GM23338 (cell line): ENCODE measurements around the gene HS6ST2. TPM values are rescaled to one million over a fixed set of nuclear protein-coding genes. Genes with fewer than 3 reads are reported as not detected.

Experiments used
- ATAC-seq: fragments of 200-7000 bp; cut with Tn5 transposase; 3 replicates; pipeline ENCODE4 v1.9.1; 2020
- DNase-seq: peaks from one replicate; pipeline ENCODE4 v3.0.0-alpha.2; 2015; ENCODE audit warnings: low spot score
- H2AFZ ChIP-seq: fragments of 200-600 bp; sonication (generic); 2 replicates; pipeline ENCODE4 v1.8.0; 2016; ENCODE audit warnings: antibody characterized with exemption, mild to moderate bottlenecking, moderate library complexity
- H3F3A ChIP-seq: fragments of 200-600 bp; sonication (generic); replicated peaks from 2 replicates; pipeline ENCODE4 v1.8.0; 2017; ENCODE audit warnings: antibody characterized with exemption, mixed run types, low read depth
- H3K27ac ChIP-seq: fragments of 200-600 bp; sonication (generic); 2 replicates; pipeline ENCODE4 v1.6.1; 2016; ENCODE audit warnings: low read depth
- H3K27me3 ChIP-seq: fragments of 200-600 bp; sonication (generic); 2 replicates; pipeline ENCODE4 v1.8.0; 2016; ENCODE audit warnings: mild to moderate bottlenecking, mixed run types, moderate library complexity; ENCODE audit not compliant: insufficient read depth
- H3K36me3 ChIP-seq: fragments of 200-600 bp; sonication (generic); 2 replicates; pipeline ENCODE4 v1.8.0; 2016; ENCODE audit warnings: mild to moderate bottlenecking; ENCODE audit not compliant: insufficient read depth
- H3K4me1 ChIP-seq: fragments of 200-600 bp; sonication (generic); 2 replicates; pipeline ENCODE4 v1.8.0; 2016; ENCODE audit warnings: mild to moderate bottlenecking, moderate library complexity; ENCODE audit not compliant: insufficient read depth
- H3K4me2 ChIP-seq: fragments of 200-600 bp; sonication (generic); 2 replicates; pipeline ENCODE4 v1.7.1; 2017; ENCODE audit warnings: mixed run types
- H3K4me3 ChIP-seq: fragments of 200-600 bp; sonication (generic); 2 replicates; pipeline ENCODE4 v1.6.1; 2016; ENCODE audit warnings: mixed run types
- H3K79me2 ChIP-seq: fragments of 200-600 bp; sonication (generic); replicated peaks from 2 replicates; pipeline ENCODE4 v1.8.0; 2017; ENCODE audit warnings: mild to moderate bottlenecking; ENCODE audit not compliant: insufficient read depth
- H3K9me2 ChIP-seq: fragments of 200-600 bp; sonication (generic); 2 replicates; pipeline ENCODE4 v1.8.0; 2017; ENCODE audit not compliant: insufficient read depth
- H4K20me1 ChIP-seq: fragments of 200-600 bp; sonication (generic); replicated peaks from 2 replicates; pipeline ENCODE4 v1.8.0; 2017; ENCODE audit warnings: mild to moderate bottlenecking; ENCODE audit not compliant: insufficient read depth
- H3K27ac Mint-ChIP-seq: 2 replicates; pipeline ENCODE4 v1.8.0; 2020; ENCODE audit warnings: inconsistent platforms, mild to moderate bottlenecking, moderate library complexity, mixed read lengths
- H3K27me3 Mint-ChIP-seq: 3 replicates; pipeline ENCODE4 v1.8.0; 2022; ENCODE audit warnings: low read depth, mild to moderate bottlenecking, moderate library complexity, mixed read lengths, inconsistent platforms; ENCODE audit not compliant: insufficient read depth, poor library complexity
- H3K36me3 Mint-ChIP-seq: 3 replicates; pipeline ENCODE4 v1.8.0; 2021; ENCODE audit warnings: low read depth, mild to moderate bottlenecking, inconsistent platforms, moderate library complexity, mixed read lengths
- H3K4me1 Mint-ChIP-seq: 3 replicates; pipeline ENCODE4 v1.8.0; 2020; ENCODE audit warnings: mild to moderate bottlenecking, inconsistent platforms, mixed read lengths
- H3K4me3 Mint-ChIP-seq: 3 replicates; pipeline ENCODE4 v1.8.0; 2021; ENCODE audit warnings: moderate library complexity, mild to moderate bottlenecking, inconsistent platforms, mixed read lengths
- H3K9me3 Mint-ChIP-seq: 3 replicates; pipeline ENCODE4 v1.8.0; 2020; ENCODE audit warnings: moderate library complexity, mild to moderate bottlenecking, inconsistent platforms, mixed read lengths
- CREB1 ChIP-seq: fragments of 250-450 bp; sonication (Bioruptor Pico); IDR thresholded peaks from 2 replicates; pipeline ENCODE4 v1.5.0; 2020; ENCODE audit warnings: low read depth, mild to moderate bottlenecking, moderate library complexity
- ETS1 ChIP-seq: IDR thresholded peaks from 2 replicates; pipeline ENCODE4 v1.6.1; 2016; ENCODE audit warnings: antibody characterized with exemption
- EZH2 ChIP-seq: fragments of 200-600 bp; sonication (generic); IDR thresholded peaks from one replicate; pipeline ENCODE4 v1.8.0; 2017; ENCODE audit warnings: antibody characterized with exemption, mild to moderate bottlenecking, low read depth; ENCODE audit not compliant: unreplicated experiment
- EZH2phosphoT487 ChIP-seq: fragments of 200-600 bp; sonication (generic); IDR thresholded peaks from one replicate; pipeline ENCODE4 v1.8.1; 2018; ENCODE audit warnings: antibody characterized with exemption; ENCODE audit not compliant: unreplicated experiment
- NANOG ChIP-seq: IDR thresholded peaks from 2 replicates; pipeline ENCODE4 v1.6.1; 2016; ENCODE audit warnings: antibody characterized with exemption, borderline replicate concordance
- POLR2AphosphoS5 ChIP-seq: IDR thresholded peaks from 2 replicates; pipeline ENCODE4 v1.6.1; 2016; ENCODE audit warnings: antibody characterized with exemption, low read depth
- REST ChIP-seq: IDR thresholded peaks from one replicate; pipeline ENCODE4 v1.6.1; 2018; ENCODE audit warnings: antibody characterized with exemption; ENCODE audit not compliant: unreplicated experiment
- polyA plus RNA-seq: library from polyadenylated mRNA; unstranded; fragments of >200 nt; fragmentation: Nextera tagmentation; extraction: Ambion mirVana; gene quantifications from 2 replicates; pipeline ENCODE4 v1.2.1, GENCODE V29; 2016
- total RNA-seq: library from RNA; depleted of rRNA; stranded (reverse); fragments of >200 nt; shearing (Covaris generic); gene quantifications from 2 replicates; pipeline ENCODE4 v1.2.3, GENCODE V29; 2014

The HS6ST2 gene
- total and polyA plus RNA-seq, 2 experiments from 2014 or later: 0.82 to 4.8 TPM

- TF ChIP-seq EZH2phosphoT487 (no peak), ETS1 (no peak), REST (no peak)
- H3K4me1 Mint-ChIP-seq: peaks cover 11% of the 10 kb centered on the region
- no peak for ATAC-seq
- Histone ChIP-seq H3K36me3 (no peaks in the 10 kb centered on the region), H3K4me2 (no peak overlapping the region), H3K4me3 (no peak overlapping the region), H4K20me1 (no peaks in the 10 kb centered on the region), H3F3A (no peaks in the 10 kb centered on the region), H3K79me2 (no peaks in the 10 kb centered on the region), H3K9me2 (no peaks in the 10 kb centered on the region), H2AFZ (no peak overlapping the region), H3K27me3 (no peaks in the 10 kb centered on the region), H3K27ac (no peak overlapping the region), H3K4me1 (no peaks in the 10 kb centered on the region)
- H3K9me3 Mint-ChIP-seq: no peaks in the 10 kb centered on the region
- no peak for DNase-seq
- no peaks in the 10 kb centered on the region for H3K27me3 Mint-ChIP-seq
- H3K4me3 Mint-ChIP-seq: no peak overlapping the region
- H3K36me3 Mint-ChIP-seq: no peaks in the 10 kb centered on the region
- no peak overlapping the region for H3K27ac Mint-ChIP-seq
These were observed 246.1 kb downstream of the HS6ST2 start for GRCh38 chrX:132712350-132712749.

GRCh38 chrX:132710656-132711155 lies 247.7 kb downstream of the HS6ST2 start:
- no peak overlapping the region for H3K27ac ChIP-seq
- H2AFZ ChIP-seq: no peak overlapping the region
- H3K36me3 Mint-ChIP-seq: no peaks in the 10 kb centered on the region
- H3K4me3 ChIP-seq: no peak overlapping the region
- no peak for DNase-seq
- no peak for ATAC-seq
- H3K27me3 Mint-ChIP-seq: no peaks in the 10 kb centered on the region
- H3K27me3 ChIP-seq: no peaks in the 10 kb centered on the region
- H4K20me1 ChIP-seq: no peaks in the 10 kb centered on the region
- H3K36me3 ChIP-seq: no peaks in the 10 kb centered on the region
- no peaks in the 10 kb centered on the region for H3F3A ChIP-seq
- H3K79me2 ChIP-seq: no peaks in the 10 kb centered on the region
- H3K4me1 Mint-ChIP-seq: peaks cover 11% of the 10 kb centered on the region
- no peaks in the 10 kb centered on the region for H3K4me1 ChIP-seq
- H3K27ac Mint-ChIP-seq: no peak overlapping the region
- H3K9me2 ChIP-seq: no peaks in the 10 kb centered on the region
- no peak overlapping the region for H3K4me2 ChIP-seq
- TF ChIP-seq EZH2: no peak
- no peak for TF ChIP-seq NANOG
- TF ChIP-seq POLR2AphosphoS5: no peak
- no peak for TF ChIP-seq CREB1
- H3K9me3 Mint-ChIP-seq: no peaks in the 10 kb centered on the region
- no peak overlapping the region for H3K4me3 Mint-ChIP-seq
